HG02973 (cell line): Measurements from ENCODE around the gene GKN1.

Source experiments
- ATAC-seq: cut with Tn5 transposase; IDR thresholded peaks from one replicate; pipeline ENCODE4 v1.9.1; 2021; ENCODE audit warnings: moderate library complexity; ENCODE audit not compliant: unreplicated experiment

GKN1 gene, protein sequence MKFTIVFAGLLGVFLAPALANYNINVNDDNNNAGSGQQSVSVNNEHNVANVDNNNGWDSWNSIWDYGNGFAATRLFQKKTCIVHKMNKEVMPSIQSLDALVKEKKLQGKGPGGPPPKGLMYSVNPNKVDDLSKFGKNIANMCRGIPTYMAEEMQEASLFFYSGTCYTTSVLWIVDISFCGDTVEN

DNA sequence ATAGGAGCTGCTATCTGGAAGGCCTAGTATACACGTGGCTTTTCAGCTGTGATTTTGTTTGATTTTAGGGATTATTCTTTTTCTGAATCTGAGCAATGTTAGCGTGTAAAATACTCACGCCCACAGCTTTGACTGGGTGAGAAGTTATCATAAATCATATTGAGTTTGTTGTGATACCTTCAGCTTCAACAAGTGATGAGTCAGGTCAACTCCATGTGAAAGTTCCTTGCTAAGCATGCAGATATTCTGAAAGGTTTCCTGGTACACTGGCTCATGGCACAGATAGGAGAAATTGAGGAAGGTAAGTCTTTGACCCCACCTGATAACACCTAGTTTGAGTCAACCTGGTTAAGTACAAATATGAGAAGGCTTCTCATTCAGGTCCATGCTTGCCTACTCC is at the start of gene GKN1:
Gene GKN1 (plus strand): TSS at position 386 of the 400 bp plus-strand sequence. CDS start 42 bp downstream, outside the sequence.
- ATAC-seq, result no peak

DNA sequence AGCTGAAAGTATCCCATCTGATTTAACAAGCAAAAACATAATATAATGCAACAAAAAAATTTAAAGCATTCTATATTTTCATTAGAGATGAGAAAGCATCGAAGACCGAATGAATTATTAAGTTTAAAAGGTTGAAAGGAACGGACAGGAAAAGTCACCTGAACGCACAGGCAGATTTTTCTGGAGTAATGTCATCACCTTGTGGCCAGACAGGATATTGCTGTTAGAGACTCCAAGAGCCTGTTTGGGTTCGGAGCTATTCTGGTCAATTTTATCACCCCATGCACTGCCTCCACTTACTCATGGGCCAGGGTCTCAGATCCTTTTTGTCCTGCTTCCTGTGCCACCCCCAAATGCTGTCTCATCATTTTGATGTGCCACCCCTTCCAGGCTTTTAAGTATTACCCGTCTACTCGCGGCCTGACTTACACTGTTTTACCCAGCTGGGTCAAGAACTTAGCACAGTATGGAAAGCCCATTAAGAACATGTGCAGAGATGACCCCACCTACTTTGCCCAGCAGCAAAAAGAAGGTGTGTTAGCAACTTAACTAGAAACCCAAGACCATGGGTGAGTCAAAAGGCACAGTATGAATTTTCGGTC is 49.0 kb upstream of the GKN1 start:
- no peak for ATAC-seq

DNA sequence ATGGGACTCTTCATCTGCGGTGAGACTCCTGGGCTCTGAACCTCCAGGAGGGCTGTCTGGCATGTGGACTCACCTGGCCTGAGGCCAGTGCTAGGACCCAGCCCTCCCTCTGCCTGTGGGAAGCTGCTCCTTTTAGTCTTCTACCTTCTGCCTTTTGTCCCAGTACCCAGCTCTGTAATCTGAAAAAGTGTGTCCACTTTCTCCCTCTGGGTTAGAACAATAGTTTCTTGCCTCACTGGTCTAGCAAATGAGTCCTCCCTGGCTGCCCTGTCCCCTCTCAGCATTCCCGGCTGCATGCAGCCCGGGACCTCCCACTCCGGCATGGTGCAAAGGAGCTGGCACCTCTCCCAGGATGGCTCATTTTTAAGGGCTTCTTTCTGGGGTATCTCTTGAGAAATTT is 47.6 kb upstream of the GKN1 start:
- no peak for ATAC-seq

DNA sequence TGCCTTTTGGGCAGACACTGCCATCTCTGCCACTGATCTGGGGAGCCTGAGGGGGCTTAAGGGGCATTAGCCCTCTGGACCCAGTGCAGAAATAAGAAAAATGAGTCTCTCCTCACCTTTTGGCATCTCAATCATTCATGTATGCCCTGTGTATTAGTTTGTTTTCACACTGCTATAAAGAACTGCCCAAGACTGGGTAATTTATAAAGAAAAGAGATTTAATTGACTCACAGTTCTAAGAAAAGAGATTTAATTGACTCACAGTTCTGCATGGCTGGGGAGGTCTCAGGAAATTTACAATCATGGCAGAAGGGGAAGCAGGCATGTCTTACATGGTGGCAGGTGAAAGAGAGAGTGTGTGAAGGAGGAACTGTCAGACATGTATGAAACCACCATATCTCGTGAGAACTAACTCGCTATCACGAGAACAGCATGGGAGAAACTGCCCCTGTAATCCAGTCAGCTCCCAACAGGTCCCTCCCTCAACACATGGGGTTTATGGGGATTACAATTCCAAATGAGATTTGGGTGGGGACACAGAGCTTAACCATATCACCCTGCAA is 43.2 kb upstream of the GKN1 start:
- no peak for ATAC-seq

DNA sequence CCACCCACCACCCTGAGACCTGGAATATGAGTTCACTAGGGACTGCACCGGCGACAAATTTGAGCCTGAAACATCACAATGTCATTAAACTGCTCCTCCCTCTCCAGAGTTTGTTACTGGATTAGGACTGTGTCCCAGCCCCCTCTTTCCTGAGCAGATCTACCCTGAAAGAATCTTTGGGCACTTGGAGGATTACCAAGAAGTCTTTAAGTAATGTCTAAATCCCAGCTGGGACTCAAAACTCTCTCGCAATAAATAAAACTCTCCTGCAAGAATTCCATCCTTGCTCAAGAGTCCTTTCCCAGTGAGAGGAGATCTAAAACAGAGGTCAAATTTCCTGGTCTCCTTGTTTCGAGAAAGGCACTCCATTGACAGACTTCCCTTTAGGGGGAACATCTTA is 42.6 kb upstream of the GKN1 start:
- ATAC-seq, result no peak

DNA sequence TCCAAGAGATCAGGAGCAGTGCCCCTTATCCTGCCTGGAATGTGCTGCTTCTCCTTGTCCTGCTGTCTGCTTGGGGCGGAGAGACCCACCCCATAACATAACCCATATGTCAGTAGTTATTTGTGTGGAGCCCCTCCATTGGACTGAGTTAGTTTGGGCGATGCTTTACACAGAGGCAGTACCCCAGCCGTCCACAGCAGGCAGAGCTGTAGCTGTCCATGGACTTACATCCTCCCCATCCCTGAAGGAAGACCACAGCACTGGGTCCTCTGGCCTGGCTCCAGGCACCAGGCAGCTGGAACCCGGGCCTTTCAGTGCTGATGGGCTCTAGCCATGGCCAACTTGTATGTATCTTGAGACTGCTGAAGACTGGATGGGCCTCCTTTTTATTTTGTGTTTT is 42.0 kb upstream of the GKN1 start:
- ATAC-seq, result no peak

DNA sequence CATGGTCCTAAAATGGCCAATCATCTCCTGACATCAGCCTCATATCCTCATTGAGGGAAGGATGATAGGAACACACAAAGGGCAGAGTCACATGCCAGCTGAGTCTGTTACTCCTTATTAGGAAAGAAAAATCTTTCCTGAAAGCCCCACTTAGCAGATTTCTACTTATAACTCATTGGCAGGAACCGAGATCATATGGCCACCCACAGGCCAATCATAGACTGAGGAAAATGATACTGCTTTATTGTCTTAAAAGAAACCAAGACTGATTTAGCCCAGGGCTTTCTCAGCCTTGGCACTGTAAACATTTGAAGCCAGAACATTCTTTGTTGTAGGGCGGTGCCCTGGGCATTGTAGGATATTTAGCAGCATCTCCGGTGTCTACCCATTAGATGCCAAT is 40.4 kb upstream of the GKN1 start:
- ATAC-seq, result no peak

DNA sequence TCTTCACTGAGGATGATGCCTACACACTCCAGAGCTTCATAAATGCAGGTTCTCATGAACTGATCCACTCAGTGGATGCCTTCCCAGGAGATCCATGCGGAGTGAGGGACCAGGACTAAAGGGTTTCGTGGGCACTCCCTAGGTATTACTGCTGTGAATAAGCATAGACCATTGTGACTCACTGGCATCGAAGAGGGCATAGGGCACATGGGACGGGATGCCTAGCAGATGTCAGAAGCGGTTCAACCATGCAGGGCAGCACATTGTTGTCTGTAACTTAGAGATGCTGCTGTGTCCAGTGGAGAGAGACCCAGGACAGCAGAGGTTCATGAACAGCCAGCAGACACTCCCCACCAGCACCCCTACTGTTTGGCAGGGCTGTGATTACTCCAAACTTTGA is 39.0 kb upstream of the GKN1 start:
- ATAC-seq, result no peak

DNA sequence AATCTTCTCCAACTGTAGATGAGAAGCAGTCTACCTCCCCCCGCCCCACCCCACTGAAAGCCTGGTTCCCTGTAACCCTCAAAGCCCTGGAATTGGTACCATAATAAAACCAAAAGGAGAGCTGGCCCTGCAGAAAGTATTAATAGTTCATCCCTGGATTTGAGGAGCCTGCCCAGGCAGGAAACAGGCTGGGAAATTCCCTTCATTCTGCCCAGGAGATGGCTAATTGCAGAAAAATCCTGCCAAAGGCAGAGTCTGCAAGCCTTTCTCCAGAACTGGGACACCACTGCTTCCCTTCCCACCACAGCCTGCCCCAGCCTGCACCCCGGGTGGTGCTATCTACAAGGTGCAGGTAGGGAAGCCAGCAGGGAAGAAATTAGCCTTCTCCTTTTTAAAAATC is 38.0 kb upstream of the GKN1 start:
- ATAC-seq, result no peak

DNA sequence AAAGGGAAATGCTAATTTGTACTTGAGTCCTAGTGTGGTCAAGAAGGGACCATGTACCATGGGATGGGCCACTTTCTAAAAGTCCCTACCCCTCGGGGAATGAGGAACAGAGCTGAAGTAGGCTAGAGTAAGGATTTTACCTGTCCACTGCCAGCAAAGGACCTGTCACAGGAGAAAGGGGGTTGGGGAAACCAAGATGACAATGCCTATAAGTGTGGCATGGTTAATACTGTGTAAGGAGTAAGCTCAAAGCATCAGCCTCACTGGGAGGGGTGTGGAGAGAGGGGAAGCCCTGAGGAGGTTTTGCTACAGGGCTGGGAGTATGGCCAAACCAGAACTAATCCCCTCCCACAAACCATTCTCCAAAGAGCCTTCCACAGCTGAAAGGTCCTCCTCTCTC is 37.5 kb upstream of the GKN1 start:
- ATAC-seq, result no peak

DNA sequence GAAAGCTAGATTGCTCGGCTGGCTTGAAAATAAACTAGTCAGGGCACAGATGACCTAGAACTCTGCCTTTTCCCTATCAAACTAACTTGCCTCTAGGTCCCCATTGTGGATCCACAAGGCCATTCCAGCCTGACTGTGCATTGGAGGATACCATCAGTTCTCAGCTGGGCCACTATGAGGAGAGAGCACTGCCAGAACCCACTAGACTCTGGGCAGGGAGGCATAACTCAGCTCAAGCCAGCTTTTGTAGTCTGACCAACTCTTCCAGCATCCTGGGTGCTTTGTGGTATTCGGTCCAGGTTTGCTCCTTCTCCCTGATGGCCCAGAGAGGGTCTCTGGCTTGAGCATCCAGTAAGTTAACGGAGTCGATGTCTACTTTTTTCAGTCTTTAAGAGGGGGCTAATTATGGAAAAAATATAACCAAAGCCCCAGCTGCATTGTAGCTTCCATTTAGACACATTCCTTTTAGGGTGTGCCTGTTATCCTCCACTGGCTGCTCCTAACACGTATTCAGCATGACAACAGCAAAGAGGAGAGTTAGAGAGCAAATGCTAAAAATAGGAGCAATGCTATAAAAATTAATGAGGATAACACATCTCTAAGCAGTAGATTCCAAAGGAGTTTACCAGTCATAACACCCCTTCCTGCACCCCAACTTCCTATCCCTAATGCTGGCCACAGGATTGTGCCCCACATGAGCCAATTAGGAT is 36.9 kb upstream of the GKN1 start:
- ATAC-seq, result no peak

DNA sequence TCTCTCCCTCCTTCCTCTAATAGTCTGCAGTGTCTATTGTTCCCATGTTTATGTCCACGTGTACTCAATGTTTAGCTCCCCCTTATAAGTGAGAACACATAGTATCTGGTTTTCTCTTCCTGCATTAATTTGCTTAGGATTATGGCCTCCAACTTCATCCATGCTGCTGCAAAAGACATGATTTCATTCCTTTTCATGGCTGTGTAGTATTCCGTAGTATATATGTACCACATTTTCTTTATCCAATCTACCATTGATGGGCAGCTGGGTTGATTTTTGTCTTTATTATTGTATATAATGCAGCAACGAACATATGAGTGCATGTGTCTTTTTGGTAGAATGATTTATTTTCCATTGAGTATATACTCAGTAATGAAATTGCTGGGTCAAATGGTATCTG is 35.5 kb upstream of the GKN1 start:
- no peak for ATAC-seq

DNA sequence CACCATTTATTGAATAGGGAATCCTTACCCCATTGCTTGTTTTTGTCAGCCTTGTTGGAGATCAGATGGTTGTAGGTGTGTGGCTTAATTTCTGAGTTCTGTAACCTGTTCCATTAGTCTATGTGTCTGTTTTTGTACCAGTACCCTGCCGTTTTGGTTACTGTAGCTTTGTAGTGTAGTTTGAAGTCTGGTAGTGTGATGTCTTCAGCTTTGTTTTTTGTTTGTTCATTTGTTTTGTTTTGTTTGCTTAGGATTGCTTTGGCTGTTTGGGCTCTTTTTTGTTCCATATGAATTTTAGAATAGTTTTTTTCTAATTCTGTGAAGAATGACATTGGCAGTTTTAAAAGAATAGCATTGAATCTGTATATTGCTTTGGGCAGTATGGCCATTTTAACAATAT is 34.5 kb upstream of the GKN1 start:
- ATAC-seq, result no peak

DNA sequence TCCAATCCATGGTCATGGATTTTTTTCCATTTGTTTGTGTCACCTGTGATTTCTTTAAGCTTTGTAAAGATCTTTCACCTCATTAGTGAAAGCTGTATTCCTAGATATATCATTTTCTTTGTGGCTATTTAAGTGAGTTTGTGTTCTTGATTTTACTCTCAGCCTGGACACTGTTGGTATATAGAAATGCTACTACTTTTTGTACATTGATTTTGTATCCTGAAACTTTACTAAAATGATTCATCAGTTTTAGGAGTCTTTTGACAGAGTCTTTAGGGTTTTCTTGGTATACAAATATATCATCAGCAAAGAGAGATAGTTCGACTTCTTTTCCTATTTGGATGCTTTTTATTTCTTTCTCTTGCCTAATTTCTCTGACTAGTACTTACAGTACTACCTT is 34.1 kb upstream of the GKN1 start:
- ATAC-seq, result no peak

DNA sequence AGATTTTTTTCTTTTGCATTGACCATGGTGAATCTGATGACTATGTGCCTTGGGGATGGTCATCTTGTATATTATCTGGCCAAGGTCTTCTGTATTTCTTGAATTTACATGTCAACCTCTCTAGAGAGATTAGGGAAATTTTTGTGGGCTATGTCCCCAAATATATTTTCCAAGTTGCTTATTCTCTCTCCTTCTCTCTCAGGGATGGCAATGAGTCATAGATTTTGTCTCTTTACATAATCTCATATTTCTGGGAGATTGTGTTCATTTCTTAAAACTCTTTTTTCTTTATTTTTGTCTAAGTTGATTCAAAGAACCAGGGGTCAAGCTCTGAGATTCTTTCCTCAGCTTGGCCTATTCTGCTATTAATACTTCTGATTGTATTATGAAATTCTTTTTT is 31.6 kb upstream of the GKN1 start:
- no peak for ATAC-seq

DNA sequence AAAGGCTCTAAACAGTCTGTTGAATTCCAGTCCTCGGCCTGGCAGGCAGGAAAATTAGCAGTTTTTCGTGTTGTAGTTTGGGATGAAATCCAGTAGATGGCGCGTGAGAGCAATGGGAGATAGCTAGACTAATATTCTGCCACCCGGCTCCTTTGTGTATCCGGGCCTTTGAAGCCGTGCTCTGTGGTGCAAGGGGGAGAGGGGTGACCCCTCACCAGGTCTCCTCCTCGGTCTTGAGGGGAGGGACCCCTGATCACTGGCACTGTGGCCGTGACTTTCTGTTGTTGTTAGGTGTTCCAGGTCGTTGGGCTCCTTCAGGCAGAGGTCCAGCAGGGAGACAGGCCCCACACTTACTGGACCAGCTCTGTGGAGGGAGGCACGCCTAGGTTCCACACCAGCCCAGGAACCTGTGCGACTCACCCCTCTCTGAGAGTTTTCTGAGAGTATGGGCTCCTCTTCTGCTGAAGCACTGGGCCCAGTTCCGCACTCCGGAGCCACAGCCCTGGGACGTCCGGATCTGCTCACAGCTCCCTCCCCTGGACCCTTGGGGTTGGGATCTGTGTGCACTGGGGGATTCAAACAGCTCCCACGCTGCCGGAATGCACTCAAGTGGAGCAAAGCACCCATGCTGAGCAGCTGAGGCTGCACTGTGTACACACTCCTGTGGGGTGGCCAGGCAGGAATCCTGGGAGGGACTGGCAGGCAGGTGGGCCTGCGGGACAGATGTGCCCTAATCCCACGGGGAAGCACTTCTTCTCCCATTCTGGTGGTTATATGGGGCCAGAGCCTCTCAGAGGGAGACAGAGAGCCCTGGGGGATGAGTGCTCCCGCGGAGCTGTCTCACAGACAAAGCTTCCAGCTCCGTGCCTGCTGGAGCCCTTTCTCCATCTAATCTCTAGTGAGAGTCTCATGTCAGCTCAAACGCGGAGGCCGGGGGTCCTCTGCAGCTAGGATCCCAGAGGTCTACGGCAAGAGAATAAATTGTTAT is 30.6 kb upstream of the GKN1 start:
- no peak for ATAC-seq

DNA sequence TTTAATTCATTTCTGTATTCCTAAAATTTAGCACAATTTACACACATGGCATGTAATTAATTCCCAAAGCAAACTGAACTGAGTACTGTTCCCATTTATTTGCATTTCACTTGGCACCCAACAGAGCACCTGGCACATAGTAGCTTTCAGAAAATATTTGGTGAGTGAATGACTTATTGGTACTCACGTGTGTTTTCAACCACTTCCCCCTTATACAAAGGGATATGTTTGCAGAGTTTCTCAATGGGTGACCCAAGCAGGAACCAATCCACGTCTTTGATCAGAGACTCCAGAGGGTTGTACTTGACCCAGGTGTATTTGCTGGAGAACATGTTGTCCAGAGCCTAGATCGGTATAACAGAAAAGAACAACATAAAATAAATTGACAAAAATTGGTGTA is 28.3 kb upstream of the GKN1 start:
- ATAC-seq, result no peak

DNA sequence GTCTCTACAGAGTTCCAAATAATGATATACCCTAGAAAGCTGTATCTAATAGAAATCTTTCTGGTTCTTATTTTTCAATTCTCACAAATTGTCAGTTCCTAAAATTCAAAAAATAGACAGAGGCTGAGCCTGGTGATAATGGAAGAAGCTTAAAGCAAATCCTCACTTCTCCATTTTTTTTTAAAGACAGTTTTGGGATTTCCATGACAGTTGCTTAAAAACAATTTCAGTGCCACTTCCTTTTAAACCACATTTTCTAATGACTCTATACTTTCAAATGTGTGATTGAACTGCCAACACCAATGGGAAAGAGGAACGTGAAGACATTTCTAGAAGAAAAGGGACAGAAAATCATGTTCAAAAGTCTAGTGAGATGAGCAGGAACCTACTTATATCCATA is 25.7 kb upstream of the GKN1 start:
- no peak for ATAC-seq

DNA sequence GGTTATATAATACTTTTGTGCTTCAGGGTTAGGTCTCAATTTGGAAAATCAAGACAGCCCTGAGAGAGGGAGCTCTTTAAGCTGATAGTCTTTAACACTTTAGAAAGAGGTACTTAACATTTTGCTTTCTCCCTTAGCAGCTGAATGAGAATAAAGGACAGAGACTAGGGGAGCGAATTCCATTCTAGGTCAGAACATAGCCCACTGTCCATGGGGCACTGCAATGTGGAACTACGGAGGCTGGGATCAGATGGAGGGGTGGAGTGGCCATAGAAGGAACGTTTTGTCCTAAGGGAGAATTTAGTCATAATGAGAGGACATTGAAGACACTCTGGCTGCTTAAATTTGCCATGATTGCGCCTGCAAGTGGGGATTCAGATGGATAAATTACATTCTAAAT is 22.5 kb upstream of the GKN1 start:
- no peak for ATAC-seq

DNA sequence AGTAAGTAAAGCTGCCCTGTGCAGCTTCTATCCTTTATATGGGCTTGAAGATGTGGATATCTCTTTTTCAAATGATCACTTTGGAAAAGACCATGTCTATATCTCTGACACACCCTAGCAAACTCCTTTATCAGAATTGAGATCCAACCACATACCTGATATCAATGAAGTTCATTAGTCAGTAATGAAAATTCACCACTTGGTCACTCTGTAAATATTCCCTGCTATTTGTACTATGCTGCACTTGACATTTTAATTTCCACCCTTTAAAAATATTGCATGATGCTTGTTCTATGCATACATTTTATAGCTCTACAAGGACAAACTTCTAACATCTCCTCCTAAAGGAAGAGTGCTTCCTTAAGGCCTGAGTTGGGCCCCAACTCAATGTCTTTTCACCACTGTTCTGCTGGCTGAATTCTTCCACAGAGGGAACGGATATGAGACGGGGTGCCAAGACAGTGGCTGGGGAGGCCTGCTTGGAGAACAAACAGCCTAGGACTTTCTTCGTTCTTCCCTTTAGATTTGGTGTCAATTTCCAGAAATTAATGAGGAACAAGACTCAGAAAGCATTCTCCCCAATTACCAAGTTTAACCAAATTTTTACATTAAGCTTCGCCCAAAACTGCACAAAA is 21.4 kb upstream of the GKN1 start, which contains the start of gene GKN2:
Gene GKN2 (minus strand): TSS at position 7 of the 635 bp plus-strand sequence. CDS start 32 bp downstream, outside the sequence.
- ATAC-seq, result no peak
